G401 (cell line): ENCODE results near the gene SF3B3. TPM values are rescaled to one million over a fixed set of nuclear protein-coding genes. Genes with fewer than 3 reads are reported as not detected.

Experiments used
- DNase-seq: peaks from one replicate; pipeline ENCODE4 v3.0.0-alpha.2; 2015; ENCODE audit warnings: low spot score
- in situ Hi-C: cut with HindIII; loops from 2 replicates; pipeline ENCODE4 v1.10.0; 2016; ENCODE audit warnings: low sequenced_read_pairs, mixed read lengths
- total RNA-seq: library from RNA; depleted of rRNA; stranded (reverse); fragments of >200 nt; shearing (Covaris generic); gene quantifications from 2 replicates; pipeline ENCODE4 v1.2.3, GENCODE V29; 2014

SF3B3 gene
- total RNA-seq, 1 experiment from 2014 or later: 98.0 TPM

DNA sequence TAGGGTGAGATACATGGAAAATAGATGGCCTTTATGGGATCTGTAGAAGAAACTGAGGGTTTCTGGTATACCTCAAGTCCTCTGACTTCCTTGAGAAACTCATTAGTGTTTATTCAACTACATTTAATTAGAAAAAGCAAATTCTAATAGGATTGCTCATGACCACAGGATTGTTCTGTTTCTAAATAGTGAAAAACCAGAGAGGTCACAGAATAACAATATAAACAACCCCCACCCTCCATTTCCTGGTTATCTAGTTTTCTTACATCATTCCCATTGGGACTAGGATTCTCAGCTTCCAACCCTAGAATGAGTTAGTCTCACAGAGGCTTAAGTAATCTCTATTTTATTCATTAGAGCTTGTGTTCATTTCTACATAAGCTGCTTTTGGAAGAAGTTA, 30.0 kb downstream of the SF3B3 start:
- no peak for DNase-seq
- in situ Hi-C loops: no loop called here

DNA sequence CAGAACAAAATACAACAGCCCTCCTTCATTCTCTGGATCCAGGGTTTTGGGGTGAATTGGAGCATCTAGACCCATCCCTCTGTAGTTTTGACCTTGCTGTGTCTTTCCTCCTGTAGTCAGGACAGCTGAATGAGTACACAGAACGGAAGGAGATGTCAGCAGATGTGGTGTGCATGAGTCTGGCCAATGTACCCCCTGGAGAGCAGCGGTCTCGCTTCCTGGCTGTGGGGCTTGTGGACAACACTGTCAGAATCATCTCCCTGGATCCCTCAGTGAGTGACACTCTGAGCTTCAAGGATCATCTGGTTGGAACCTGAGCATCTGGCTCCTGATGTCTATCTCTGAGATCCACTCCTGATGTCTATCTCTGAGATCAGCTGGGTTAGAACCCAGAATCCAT, 32.4 kb downstream of the SF3B3 start:
- in situ Hi-C loops: no loop called here

DNA sequence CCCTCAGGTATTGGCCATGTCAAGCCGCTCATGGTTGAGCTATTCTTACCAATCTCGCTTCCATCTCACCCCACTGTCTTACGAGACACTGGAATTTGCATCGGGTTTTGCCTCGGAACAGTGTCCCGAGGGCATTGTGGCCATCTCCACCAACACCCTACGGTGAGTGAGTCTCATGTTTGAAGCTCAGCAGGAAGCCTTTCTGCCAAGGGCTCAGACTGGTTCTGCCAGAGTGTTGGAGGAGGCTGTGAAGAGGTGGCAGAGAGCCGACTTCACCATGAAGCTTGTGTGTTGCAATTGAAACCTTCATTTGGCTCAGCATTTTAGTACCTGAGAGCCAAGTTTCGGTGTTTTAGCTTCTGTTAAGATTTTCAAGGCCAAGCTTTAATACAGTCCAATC, 38.0 kb downstream of the SF3B3 start:
- DNase-seq: peak; percentile 88
- in situ Hi-C loops: no loop called here

More for the DNA sequence above, 32.4 kb downstream of the SF3B3 start:
- no peak for DNase-seq

DNA sequence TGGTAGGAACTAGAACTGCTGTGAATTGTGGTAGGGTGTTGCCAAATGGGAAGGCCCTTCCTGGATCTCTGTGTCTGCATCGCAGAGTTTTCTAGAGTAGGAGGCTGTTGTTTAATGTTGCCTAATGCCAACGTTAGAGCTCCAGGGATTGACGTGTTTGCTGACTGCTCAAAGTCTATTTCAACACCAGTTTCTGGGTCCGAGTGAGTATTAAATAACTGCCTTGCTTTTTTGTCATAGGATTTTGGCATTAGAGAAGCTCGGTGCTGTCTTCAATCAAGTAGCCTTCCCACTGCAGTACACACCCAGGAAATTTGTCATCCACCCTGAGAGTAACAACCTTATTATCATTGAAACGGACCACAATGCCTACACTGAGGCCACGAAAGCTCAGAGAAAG, 40.0 kb downstream of the SF3B3 start:
- in situ Hi-C loops: no loop called here
- DNase-seq: no peak

DNA sequence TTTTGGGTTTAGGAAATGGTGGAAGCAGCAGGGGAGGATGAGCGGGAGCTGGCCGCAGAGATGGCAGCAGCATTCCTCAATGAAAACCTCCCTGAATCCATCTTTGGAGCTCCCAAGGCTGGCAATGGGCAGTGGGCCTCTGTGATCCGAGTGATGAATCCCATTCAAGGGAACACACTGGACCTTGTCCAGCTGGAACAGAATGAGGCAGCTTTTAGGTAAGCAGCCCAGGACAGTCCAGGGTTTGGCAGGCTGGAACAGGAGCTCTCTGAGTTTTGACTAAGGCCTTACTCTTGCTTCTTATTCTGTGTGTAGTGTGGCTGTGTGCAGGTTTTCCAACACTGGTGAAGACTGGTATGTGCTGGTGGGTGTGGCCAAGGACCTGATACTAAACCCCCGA, 41.4 kb downstream of the SF3B3 start:
- in situ Hi-C loops: no loop called here
- DNase-seq: peak; percentile 79

DNA sequence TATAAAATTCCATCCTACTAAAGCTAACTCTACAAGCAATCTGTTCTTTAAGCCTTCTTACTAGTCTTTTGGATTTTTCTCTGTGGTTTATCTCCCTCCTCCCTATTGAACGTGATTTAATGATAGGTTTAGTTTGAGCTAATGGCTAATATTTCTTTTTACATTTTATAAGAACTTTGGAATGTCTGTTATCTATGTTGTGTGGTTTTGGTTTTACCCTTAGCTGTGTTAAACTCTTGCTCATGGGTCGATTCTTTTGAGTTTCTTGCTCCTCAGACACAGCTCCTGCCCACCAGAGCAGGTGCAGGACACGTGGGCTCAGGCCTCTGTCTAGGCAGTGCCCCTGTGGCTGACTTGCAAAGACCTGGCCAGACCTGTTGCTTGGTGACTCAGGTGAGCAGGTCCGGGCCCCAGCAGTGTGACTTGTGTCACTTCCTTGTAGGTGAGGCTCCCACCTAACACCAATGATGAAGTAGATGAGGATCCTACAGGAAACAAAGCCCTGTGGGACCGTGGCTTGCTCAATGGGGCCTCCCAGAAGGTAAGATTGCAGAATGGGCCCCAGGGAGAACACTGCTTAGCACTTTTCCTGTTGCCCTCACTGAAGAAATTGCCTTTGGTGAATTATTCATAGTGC, 45.1 kb downstream of the SF3B3 start:
- DNase-seq: no peak
- in situ Hi-C loops: no loop called here

DNA sequence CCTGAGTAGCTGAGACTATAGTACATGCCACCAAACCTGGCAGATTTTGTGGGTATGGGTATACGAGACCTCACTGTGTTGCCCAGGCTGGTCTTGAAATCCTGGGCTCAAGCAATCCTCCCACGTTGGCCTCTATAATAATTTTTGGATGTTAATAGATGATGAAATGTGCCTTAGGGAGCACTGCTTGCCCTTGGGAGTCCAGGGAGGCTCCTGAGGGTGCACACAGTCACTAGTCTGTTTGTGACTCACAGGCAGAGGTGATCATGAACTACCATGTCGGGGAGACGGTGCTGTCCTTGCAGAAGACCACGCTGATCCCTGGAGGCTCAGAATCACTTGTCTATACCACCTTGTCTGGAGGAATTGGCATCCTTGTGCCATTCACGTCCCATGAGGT, 46.1 kb downstream of the SF3B3 start:
- DNase-seq: no peak
- in situ Hi-C loops: no loop called here

DNA sequence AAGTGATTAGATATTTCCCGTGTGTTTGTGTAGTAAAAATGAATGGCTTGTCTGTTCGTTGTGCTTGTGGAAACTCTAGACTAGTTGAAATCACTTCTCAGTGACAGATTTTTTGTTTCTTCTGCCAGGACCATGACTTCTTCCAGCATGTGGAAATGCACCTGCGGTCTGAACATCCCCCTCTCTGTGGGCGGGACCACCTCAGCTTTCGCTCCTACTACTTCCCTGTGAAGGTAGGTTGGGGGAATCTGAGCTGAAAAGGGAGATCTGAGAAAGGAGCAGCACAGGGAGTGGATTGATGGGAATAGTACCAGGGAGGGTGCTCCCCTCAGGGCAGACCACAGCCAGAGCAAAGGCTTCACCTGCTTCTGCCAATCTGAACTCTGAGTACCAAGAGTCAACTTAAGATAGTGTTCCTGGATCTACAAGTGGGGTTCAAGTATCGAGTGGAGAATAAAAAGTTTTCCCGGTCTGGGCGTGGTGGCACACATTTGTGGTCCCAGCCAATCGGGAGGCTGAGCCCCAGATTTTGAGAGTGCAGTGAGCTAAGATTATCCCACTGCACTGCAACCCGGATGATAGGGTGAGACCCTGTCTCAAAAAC, 47.5 kb downstream of the SF3B3 start:
- no peak for DNase-seq
- in situ Hi-C loops: no loop called here

DNA sequence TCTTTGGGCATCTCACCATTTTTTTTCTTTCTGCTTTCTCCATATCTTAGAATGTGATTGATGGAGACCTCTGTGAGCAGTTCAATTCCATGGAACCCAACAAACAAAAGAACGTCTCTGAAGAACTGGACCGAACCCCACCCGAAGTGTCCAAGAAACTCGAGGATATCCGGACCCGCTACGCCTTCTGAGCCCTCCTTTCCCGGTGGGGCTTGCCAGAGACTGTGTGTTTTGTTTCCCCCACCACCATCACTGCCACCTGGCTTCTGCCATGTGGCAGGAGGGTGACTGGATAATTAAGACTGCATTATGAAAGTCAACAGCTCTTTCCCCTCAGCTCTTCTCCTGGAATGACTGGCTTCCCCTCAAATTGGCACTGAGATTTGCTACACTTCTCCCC, 48.0 kb downstream of the SF3B3 start:
- in situ Hi-C loops: no loop called here

DNA sequence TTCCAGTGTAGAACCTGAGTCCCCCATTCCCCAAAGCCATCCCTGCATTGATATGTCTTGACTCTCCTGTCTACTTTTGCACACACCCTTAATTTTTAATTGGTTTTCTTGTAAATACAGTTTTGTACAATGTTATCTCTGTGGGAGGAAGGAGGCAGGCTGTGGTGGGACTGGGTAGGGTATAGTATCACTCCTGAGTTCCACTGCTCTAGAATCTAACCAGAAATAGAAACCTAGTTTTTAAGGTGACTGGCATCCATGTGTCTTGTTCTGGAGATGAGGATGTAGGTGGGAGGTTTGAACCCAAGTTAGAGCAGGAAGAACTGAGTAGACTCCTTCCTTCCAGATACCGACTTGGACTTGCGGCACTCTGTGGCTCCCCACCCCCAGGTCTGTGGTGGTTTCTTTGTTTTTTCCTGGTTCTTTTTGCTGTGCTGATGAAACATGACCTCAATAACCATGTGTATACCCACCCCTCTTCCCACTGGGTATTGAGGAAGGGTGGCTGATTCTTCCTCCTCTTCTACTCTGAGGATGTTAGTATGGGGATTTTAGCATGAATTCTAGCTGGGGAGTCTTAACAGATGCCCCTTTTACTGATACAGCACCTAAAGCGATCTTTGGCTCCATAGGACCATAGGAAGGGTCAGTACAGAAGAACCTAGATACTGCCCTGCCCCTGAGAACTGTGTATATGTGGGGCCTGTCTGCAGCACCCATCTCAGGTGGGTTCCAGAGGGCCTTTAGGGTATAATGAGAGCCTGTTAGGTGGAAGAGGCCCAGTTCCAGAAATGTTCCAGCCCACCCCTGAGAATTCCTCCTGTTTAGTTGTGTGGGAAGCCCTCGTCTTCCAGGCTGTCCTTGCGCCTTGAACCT, 48.7 kb downstream of the SF3B3 start:
- in situ Hi-C loops: no loop called here
- DNase-seq: no peak

More for the DNA sequence above, 48.0 kb downstream of the SF3B3 start:
- no peak for DNase-seq

DNA sequence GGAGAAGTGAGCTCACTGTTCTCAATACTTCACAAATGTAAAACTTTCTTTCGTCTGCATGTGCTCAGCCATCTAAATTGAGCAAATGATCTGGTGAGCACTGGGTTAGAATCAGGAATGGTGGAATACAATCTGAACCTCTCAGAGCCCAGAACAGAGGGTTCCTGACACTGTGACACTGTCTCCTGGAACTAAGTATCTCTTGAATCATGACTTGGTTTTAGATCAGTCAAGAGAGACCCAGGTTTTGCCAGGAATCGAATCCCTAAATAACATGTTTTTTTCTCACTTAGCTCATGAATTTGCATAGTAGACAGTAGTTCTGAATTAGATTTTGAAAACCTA, 49.3 kb downstream of the SF3B3 start:
- in situ Hi-C loops: no loop called here
- DNase-seq: no peak

DNA sequence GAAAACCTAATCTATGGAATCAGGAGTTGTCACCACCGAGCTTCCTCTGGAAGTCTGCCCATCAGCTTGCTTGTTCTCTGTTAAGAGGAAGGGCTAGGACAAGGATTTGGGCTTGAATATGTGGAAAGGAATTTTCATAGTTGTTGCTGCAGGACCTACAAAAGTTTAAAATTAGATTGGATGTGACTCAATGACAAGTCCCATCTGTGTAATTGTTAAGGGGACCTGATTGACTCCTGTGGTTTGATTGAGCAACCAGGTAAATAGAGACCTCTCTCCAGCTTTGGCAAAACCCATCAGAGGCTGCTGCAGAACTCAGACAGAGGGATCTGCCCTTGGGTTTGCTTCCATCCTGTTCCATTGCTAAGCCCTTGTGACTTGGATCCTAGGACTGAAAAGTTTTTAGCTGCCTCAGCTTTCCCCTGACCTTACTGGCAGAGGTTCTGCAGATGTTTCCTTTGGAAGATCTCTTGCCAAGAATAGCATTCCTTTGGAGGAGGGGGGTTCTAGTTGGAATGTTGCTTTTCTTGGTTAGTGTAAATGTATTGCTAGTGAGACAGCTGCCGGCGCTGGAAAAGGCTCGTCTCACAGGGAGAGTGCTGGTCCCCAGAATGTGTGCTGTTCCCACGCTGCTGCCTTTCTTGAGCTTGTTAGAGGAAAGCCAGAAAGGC, 50.0 kb downstream of the SF3B3 start:
- in situ Hi-C loops: no loop called here

DNA sequence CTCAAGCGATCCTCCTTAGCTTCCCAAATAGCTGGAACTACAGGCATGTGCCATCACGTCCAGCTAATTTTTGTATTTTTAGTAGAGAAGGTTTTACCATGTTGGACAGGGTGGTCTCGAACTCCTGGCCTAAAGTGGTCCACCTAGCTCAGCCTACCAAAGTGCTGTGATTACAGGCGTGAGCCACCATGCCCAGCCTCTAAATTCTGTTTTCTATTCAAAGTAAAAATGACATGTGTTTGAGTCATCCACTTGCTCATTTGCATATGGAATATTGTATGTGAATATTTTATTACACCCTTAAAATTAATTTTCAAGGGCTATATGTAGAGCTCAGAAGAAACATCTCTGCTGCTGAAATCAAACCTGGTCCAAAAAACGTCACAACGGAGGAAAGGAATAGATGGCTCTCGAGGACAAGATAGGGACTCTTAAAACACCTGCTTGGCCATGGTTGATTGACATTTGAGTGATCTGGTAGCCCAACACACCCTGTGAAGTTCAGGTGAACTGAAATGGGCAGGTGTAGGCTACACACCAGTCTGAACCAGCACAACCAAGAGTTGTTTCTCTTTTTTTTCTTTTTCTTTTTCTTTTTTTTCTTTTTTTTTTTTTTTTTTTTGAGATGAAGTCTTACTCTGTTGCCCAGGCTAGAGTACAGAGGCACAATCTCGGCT, 51.1 kb downstream of the SF3B3 start:
- in situ Hi-C loops: no loop called here
- no peak for DNase-seq

More for the DNA sequence above, 50.0 kb downstream of the SF3B3 start:
- DNase-seq: no peak

DNA sequence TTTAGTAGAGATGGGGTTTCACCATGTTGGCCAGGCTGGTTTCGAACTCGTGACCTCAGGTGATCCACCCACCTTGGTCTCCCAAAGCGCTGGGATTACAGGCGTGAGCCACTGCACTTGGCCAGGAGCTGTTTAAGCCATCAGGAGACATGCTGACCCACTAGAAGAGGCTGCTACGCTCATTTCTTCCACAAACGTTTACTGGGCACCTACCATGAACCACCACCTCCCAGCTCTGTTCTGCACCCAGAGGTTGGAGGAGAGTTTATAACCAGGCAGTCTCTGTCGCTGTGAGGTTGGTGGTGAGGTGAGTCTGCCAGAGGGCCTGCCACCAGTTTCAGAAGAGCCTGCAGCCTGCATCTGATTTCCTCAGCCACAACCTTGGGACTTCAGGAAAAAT, 51.8 kb downstream of the SF3B3 start:
- in situ Hi-C loops: no loop called here
- no peak for DNase-seq

DNA sequence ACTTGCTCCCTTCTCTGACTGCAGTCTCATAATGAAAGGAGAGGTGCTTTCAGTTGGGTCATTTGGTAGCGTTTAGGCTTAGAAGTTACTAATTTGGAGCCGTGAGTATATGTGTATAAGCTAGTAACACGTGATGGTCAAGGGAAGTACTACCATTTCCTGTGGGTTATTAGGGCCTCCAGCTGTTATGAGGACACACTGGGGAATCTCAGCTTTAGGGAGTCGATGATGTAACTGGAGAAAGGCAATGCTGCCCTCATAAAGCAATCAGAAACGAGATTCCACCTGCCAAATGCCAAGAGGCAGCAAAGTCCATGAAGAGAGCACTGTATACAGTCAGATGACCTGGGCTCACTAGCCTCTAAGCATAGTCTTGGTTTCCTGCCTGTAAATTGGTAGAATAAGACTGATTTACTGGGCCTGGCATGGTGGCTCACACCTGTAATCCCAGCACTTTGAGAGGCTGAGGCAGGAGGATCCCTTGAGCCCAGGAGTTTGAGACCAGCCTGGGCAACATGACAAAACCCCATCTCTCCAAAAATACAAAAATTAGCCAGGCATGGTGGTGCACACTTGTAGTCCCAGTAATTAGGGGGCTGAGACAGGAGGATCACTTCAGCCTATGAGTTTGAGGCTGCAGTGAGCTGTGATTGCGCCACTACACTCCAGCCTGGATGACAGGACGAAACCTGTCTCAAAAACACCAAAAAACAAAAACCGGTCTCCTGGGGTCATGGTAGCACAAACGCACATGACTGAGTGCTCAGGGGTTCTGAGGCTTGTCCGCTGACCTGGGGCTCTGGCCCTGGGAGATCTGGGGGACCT, 53.0 kb downstream of the SF3B3 start:
- in situ Hi-C loops: no loop called here
- no peak for DNase-seq

DNA sequence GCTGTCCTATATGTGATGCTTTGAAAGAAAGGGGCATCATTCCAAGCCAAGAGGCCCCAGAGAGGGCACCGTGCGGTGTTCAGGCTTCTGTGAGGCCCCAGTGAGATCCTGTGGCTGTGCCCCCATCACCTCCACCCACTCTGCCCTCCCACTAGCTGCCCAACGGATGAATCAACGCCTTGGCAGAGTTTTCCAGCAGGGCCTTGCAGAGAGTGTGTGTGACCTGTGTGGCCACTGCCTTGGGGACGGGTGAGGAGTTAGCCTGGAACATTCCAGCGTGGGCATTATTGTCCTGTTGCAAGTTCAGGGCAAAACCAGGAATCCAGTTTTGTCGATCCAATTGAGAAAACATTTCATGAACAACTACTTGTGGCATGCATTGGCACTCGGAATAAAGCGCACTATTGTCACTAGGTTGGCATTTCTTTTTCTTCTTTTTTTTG, 53.7 kb downstream of the SF3B3 start:
- DNase-seq: no peak
- in situ Hi-C loops: no loop called here

DNA sequence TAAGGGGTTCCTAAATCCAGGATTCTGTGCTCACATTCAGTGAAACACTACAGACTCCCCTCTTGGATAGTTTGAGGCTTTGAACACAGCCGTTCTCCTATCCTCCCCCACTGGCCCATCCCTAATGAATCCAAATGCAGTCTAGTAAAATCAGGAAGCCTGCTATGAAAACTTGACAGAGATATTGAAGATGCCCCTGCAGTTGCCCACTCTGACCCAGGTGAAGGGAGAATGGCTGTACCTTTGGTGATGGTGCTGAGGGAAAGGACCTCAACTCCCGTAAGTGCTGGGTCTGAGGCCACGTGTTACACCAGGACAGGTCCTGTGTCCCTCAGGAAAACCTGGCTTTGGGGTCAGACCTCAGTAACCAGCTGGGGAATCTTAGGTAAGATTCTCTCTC, 54.4 kb downstream of the SF3B3 start:
- in situ Hi-C loops: no loop called here
- DNase-seq: no peak

DNA sequence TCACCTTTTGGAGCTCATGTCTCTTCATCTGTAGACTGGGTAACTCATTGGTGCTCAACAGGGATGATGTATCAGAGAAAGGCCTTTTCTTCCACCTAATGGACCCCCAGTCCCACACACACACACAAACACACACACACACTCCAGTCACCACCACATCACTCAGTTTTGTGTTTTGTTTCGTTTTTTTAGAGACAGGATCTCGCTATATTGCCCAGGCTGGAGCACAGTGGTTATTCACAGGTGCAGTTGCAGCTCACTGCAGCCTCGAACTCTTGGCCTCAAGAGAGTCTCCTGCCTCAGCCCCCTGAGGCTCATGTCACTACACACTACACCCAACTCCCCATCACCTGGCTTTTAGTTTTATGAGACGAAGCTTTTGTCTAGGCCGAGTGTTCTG, 55.6 kb downstream of the SF3B3 start:
- DNase-seq: no peak
- in situ Hi-C loops: no loop called here
